Central memory CD8-positive, alpha-beta T cell (primary cell): ENCODE results near the gene ALDH16A1.
A peak's percentile ranks its signal among the peaks of the same experiment; 100 is the strongest.

ENCODE experiments used
- ATAC-seq: fragments of 150-1000 bp; cut with Tn5 transposase; replicated peaks from 2 replicates; pipeline ENCODE4 v1.10.0; 2022; ENCODE audit warnings: mild to moderate bottlenecking, moderate FRiP score, moderate number of reproducible peaks; ENCODE audit not compliant: poor library complexity, severe bottlenecking; ENCODE audit errors: extremely low read depth
- DNase-seq, 2 donors: peaks; one replicate each; pipeline ENCODE4 v3.0.0; 2021; ENCODE audit warnings: low spot score in 2 of 2
- H3K27ac Mint-ChIP-seq: one replicate; pipeline ENCODE4 v1.8.0; 2022; ENCODE audit warnings: low read depth, mild to moderate bottlenecking, moderate library complexity, mixed read lengths
- H3K27me3 Mint-ChIP-seq: one replicate; pipeline ENCODE4 v1.8.0; 2022; ENCODE audit warnings: mixed read lengths
- H3K36me3 Mint-ChIP-seq: one replicate; pipeline ENCODE4 v1.8.0; 2022; ENCODE audit warnings: mild to moderate bottlenecking, moderate library complexity, mixed read lengths; ENCODE audit not compliant: insufficient read depth
- H3K4me1 Mint-ChIP-seq: one replicate; pipeline ENCODE4 v1.8.0; 2022; ENCODE audit warnings: mixed read lengths
- H3K4me3 Mint-ChIP-seq: one replicate; pipeline ENCODE4 v1.8.0; 2022; ENCODE audit warnings: mild to moderate bottlenecking, moderate library complexity, mixed read lengths
- H3K9me3 Mint-ChIP-seq: one replicate; pipeline ENCODE4 v1.8.0; 2022; ENCODE audit warnings: mixed read lengths

ALDH16A1 gene

GRCh38 chr19:49481020-49481683, 28.1 kb downstream of the ALDH16A1 start:
- ATAC-seq (no peak), DNase-seq (no peak)
- Mint-ChIP-seq H3K27me3 (no peaks in the 10 kb centered on the region), H3K4me1 (peaks cover 11% of the 10 kb centered on the region), H3K4me3 (no peak overlapping the region), H3K27ac (peak overlapping the region; percentile 75), H3K9me3 (no peaks in the 10 kb centered on the region), H3K36me3 (peaks cover 78% of the 10 kb centered on the region)

- peak overlapping the region; percentile 51 for H3K27ac Mint-ChIP-seq
- H3K9me3 Mint-ChIP-seq = no peaks in the 10 kb centered on the region
- no peaks in the 10 kb centered on the region for H3K27me3 Mint-ChIP-seq
- DNase-seq = no peak
- ATAC-seq = no peak
- no peak overlapping the region for H3K4me3 Mint-ChIP-seq
- H3K36me3 Mint-ChIP-seq = peaks cover 79% of the 10 kb centered on the region
- peaks cover 42% of the 10 kb centered on the region for H3K4me1 Mint-ChIP-seq
Observed at GRCh38 chr19:49486232-49486631, 33.2 kb downstream of the ALDH16A1 start.

GRCh38 chr19:49486710-49487276, 33.8 kb downstream of the ALDH16A1 start:
- Mint-ChIP-seq H3K4me3 (peak overlapping the region; percentile 95), H3K27ac (peak overlapping the region; percentile 94), H3K36me3 (peaks cover 80% of the 10 kb centered on the region), H3K4me1 (peaks cover 43% of the 10 kb centered on the region), H3K27me3 (no peaks in the 10 kb centered on the region), H3K9me3 (no peaks in the 10 kb centered on the region)
- DNase-seq = no peak
- ATAC-seq = no peak

GRCh38 chr19:49487277-49488045, 34.4 kb downstream of the ALDH16A1 start, which contains the start of gene RPL13A:
TSS of gene RPL13A (plus strand) at chr19:49487608. CDS start at chr19:49487630, 22 bp downstream.
- H3K27me3 Mint-ChIP-seq = no peaks in the 10 kb centered on the region

GRCh38 chr19:49488046-49488862, 35.2 kb downstream of the ALDH16A1 start:
- peak overlapping the region; percentile 95 for H3K4me3 Mint-ChIP-seq
- DNase-seq (no peak), ATAC-seq (no peak)
- peaks cover 57% of the 10 kb centered on the region for H3K4me1 Mint-ChIP-seq
- H3K27ac Mint-ChIP-seq = peak overlapping the region; percentile 94
- H3K27me3 Mint-ChIP-seq = no peaks in the 10 kb centered on the region
- H3K36me3 Mint-ChIP-seq = peaks cover 83% of the 10 kb centered on the region
- no peaks in the 10 kb centered on the region for H3K9me3 Mint-ChIP-seq

More at GRCh38 chr19:49487277-49488045, 34.4 kb downstream of the ALDH16A1 start, which contains the start of gene RPL13A:
- Mint-ChIP-seq H3K27ac (peak within 1 kb of the TSS; percentile 94), H3K36me3 (peaks cover 80% of the 10 kb centered on the region), H3K4me1 (peaks cover 50% of the 10 kb centered on the region), H3K9me3 (no peaks in the 10 kb centered on the region), H3K4me3 (peak within 1 kb of the TSS; percentile 95)
- peak; percentile 89 for ATAC-seq
- peak; percentile 97 to 99 for DNase-seq

- no peaks in the 10 kb centered on the region for H3K27me3 Mint-ChIP-seq
- H3K9me3 Mint-ChIP-seq = no peaks in the 10 kb centered on the region
- peaks cover 80% of the 10 kb centered on the region for H3K36me3 Mint-ChIP-seq
- peak overlapping the region; percentile 95 for H3K4me3 Mint-ChIP-seq
- DNase-seq (no peak), ATAC-seq (no peak)
- peak overlapping the region; percentile 94 for H3K27ac Mint-ChIP-seq
- peaks cover 62% of the 10 kb centered on the region for H3K4me1 Mint-ChIP-seq
Observed at GRCh38 chr19:49488863-49489537, 36.0 kb downstream of the ALDH16A1 start.

- DNase-seq (peak in 1 of 2 donors; percentile 40), ATAC-seq (no peak)
- Mint-ChIP-seq H3K4me3 (peak overlapping the region; percentile 95), H3K27ac (peak overlapping the region; percentile 94), H3K27me3 (no peaks in the 10 kb centered on the region), H3K4me1 (peaks cover 62% of the 10 kb centered on the region), H3K36me3 (peaks cover 82% of the 10 kb centered on the region), H3K9me3 (no peaks in the 10 kb centered on the region)
Observed at GRCh38 chr19:49489601-49490167, 36.7 kb downstream of the ALDH16A1 start.

GRCh38 chr19:49490287-49491029, 37.4 kb downstream of the ALDH16A1 start:
- no peaks in the 10 kb centered on the region for H3K9me3 Mint-ChIP-seq
- ATAC-seq = no peak
- no peaks in the 10 kb centered on the region for H3K27me3 Mint-ChIP-seq
- peak overlapping the region; percentile 95 for H3K4me3 Mint-ChIP-seq
- DNase-seq = no peak
- H3K36me3 Mint-ChIP-seq = peaks cover 81% of the 10 kb centered on the region
- peaks cover 62% of the 10 kb centered on the region for H3K4me1 Mint-ChIP-seq
- H3K27ac Mint-ChIP-seq = peak overlapping the region; percentile 94

- Mint-ChIP-seq H3K9me3 (no peaks in the 10 kb centered on the region), H3K27me3 (no peaks in the 10 kb centered on the region), H3K27ac (peak overlapping the region; percentile 94), H3K36me3 (peaks cover 81% of the 10 kb centered on the region), H3K4me3 (peak overlapping the region; percentile 95), H3K4me1 (peaks cover 70% of the 10 kb centered on the region)
- DNase-seq (no peak), ATAC-seq (no peak)
Observed at GRCh38 chr19:49491030-49491803, 38.2 kb downstream of the ALDH16A1 start.

- no peak for ATAC-seq
- Mint-ChIP-seq H3K27ac (peak overlapping the region; percentile 94), H3K9me3 (no peaks in the 10 kb centered on the region), H3K4me1 (peaks cover 77% of the 10 kb centered on the region), H3K36me3 (peaks cover 88% of the 10 kb centered on the region), H3K4me3 (peak overlapping the region; percentile 70), H3K27me3 (no peaks in the 10 kb centered on the region)
- no peak for DNase-seq
Observed at GRCh38 chr19:49491804-49492572, 39.0 kb downstream of the ALDH16A1 start.
